ENCODE data around the gene GDF10. TPM values are rescaled to one million over a fixed set of nuclear protein-coding genes. Genes with fewer than 3 reads are reported as not detected.

GDF10 gene
- total and polyA plus RNA-seq, 8 donors: 0.31 to 2.6 (median 0.90) TPM; not detected in 5

DNA sequence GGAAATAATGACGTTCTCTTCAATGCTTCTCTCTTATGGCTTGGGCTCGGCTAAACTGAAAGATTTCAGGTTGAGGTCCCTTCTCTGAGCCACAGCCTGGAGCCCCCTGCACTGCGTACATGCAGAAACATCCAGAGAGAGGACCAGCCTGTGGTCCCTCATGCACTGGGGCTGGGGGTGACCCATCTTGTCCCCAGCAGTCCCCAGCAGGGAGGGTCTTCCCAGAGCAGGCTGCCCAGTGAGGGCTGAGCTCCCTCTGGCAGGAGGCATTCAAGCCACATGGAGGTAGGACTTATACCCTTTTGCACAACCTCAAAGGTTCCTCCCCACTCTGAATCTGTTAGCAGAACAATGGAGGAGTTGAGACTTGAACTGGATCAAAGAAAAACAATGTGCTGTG, 7.4 kb downstream of the GDF10 start:
- H3K4me3 ChIP-seq: no peak overlapping the region
- DNase-seq: no peak
- TF ChIP-seq POLR2AphosphoS5 (IDR thresholded peaks at IDR 0.05): no peak
- TF ChIP-seq, protein P1, sequence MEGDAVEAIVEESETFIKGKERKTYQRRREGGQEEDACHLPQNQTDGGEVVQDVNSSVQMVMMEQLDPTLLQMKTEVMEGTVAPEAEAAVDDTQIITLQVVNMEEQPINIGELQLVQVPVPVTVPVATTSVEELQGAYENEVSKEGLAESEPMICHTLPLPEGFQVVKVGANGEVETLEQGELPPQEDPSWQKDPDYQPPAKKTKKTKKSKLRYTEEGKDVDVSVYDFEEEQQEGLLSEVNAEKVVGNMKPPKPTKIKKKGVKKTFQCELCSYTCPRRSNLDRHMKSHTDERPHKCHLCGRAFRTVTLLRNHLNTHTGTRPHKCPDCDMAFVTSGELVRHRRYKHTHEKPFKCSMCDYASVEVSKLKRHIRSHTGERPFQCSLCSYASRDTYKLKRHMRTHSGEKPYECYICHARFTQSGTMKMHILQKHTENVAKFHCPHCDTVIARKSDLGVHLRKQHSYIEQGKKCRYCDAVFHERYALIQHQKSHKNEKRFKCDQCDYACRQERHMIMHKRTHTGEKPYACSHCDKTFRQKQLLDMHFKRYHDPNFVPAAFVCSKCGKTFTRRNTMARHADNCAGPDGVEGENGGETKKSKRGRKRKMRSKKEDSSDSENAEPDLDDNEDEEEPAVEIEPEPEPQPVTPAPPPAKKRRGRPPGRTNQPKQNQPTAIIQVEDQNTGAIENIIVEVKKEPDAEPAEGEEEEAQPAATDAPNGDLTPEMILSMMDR (IDR thresholded peaks at IDR 0.05): no peak
- no peak for TF ChIP-seq POLR2A (IDR thresholded peaks at IDR 0.05)
- TF ChIP-seq EP300 (IDR thresholded peaks at IDR 0.05): no peak
- H3K27ac ChIP-seq: no peak overlapping the region
- peaks cover 0 to 48% (median 3%) of the 10 kb centered on the region in 3 donors for H3K27me3 ChIP-seq
- H3K9me3 ChIP-seq: no peaks in the 10 kb centered on the region
- no peaks in the 10 kb centered on the region for H3K36me3 ChIP-seq
- peaks cover 7 to 15% (median 14%) of the 10 kb centered on the region in 4 donors for H3K4me1 ChIP-seq
- 84 to 94% (median 86%) methylated on average over 3 of the region's 3 CpGs for WGBS, 5 donors
- intact Hi-C loops (cut with DNase I; ENCODE audit: low total_unique reads): no loop called here

DNA sequence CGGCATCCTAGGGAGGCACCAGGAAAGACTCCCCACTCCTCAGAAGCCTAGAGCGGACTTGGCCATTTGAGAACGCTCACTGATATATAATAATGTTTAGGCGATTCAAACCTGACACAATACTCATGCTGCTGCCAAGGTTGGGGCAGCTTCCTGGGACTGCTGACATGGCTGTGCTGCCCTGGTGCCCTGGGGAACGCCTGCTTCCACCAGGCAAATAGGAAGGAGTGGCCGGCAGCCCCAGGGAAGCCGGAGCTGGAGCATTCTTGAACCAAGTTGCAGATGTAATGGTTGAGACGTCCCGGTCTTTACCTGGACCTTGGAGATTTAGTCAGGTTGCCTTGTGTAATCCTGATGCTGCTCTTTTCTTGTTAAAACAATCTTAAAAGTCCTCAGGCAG, 8.8 kb downstream of the GDF10 start:
- DNase-seq: no peak
- Histone ChIP-seq H3K4me3 (no peak overlapping the region), H3K27ac (no peak overlapping the region), H3K27me3 (peaks cover 0 to 37% (median 2%) of the 10 kb centered on the region in 3 donors), H3K9me3 (no peaks in the 10 kb centered on the region), H3K36me3 (no peaks in the 10 kb centered on the region), H3K4me1 (peaks cover 7 to 15% (median 14%) of the 10 kb centered on the region in 4 donors)
- WGBS, 5 donors: 52 to 76% (median 65%) methylated on average over 9 of the region's 9 CpGs
- no peak for TF ChIP-seq EP300 (IDR thresholded peaks at IDR 0.05)
- TF ChIP-seq, protein P1 (IDR thresholded peaks at IDR 0.05): no peak
- TF ChIP-seq POLR2AphosphoS5 (IDR thresholded peaks at IDR 0.05): no peak
- TF ChIP-seq POLR2A (IDR thresholded peaks at IDR 0.05): no peak
- intact Hi-C loops (cut with DNase I; ENCODE audit: low total_unique reads): no loop called here

DNA sequence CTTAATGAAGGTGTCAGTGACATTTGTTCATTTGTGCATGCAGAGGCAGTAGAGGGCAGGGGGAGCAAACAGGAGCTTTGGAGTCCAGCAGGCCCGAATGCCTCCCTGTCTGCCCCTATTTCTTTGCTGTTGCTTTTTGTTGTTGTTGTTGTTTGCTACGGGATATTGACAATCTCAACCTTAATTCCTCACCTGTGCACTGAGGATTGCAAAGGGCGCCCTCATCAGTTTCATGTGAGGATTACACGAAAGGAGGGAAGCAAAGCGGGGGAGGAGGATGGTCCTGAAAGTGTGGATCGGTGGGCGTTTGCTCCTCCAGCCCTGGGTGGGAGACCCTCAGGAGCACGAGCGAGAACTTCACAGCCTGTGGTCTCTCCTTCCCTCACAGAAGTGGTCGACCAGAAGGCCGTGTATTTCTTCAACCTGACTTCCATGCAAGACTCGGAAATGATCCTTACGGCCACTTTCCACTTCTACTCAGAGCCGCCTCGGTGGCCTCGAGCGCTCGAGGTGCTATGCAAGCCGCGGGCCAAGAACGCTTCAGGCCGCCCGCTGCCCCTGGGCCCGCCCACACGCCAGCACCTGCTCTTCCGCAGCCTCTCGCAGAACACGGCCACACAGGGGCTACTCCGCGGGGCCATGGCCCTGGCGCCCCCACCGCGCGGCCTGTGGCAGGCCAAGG, 9.6 kb downstream of the GDF10 start:
- Histone ChIP-seq H3K4me3 (no peak overlapping the region), H3K27ac (no peak overlapping the region), H3K36me3 (no peaks in the 10 kb centered on the region), H3K27me3 (peaks cover 0 to 37% (median 0%) of the 10 kb centered on the region in 3 donors), H3K4me1 (peaks cover 7 to 15% (median 14%) of the 10 kb centered on the region in 4 donors), H3K9me3 (no peaks in the 10 kb centered on the region)
- 85 to 89% (median 86%) methylated on average over 30 to 34 of the region's 34 CpGs for WGBS, 5 donors
- no peak for DNase-seq
- intact Hi-C loops (cut with DNase I; ENCODE audit: low total_unique reads): loop anchor here (5.0 kb wide), 1 partner anchor 257 kb away; no protein-coding TSS in a partner anchor
- TF ChIP-seq EP300 (IDR thresholded peaks at IDR 0.05) (no peak), POLR2AphosphoS5 (IDR thresholded peaks at IDR 0.05) (no peak), POLR2A (IDR thresholded peaks at IDR 0.05) (no peak)
- TF ChIP-seq, protein P1 (IDR thresholded peaks at IDR 0.05): no peak

DNA sequence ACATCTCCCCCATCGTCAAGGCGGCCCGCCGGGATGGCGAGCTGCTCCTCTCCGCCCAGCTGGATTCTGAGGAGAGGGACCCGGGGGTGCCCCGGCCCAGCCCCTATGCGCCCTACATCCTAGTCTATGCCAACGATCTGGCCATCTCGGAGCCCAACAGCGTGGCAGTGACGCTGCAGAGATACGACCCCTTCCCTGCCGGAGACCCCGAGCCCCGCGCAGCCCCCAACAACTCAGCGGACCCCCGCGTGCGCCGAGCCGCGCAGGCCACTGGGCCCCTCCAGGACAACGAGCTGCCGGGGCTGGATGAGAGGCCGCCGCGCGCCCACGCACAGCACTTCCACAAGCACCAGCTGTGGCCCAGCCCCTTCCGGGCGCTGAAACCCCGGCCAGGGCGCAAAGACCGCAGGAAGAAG, 10.1 kb downstream of the GDF10 start:
- 94 to 99% (median 97%) methylated on average over 19 to 37 of the region's 37 CpGs for WGBS, 5 donors
- DNase-seq: no peak
- TF ChIP-seq POLR2A (IDR thresholded peaks at IDR 0.05) (no peak), POLR2AphosphoS5 (IDR thresholded peaks at IDR 0.05) (no peak), EP300 (IDR thresholded peaks at IDR 0.05) (no peak)
- TF ChIP-seq, protein P1 (IDR thresholded peaks at IDR 0.05): no peak
- Histone ChIP-seq H3K36me3 (no peaks in the 10 kb centered on the region), H3K4me1 (peaks cover 7 to 15% (median 14%) of the 10 kb centered on the region in 4 donors), H3K4me3 (no peak overlapping the region), H3K9me3 (no peaks in the 10 kb centered on the region), H3K27ac (no peak overlapping the region), H3K27me3 (peaks cover 0 to 32% (median 0%) of the 10 kb centered on the region in 3 donors)
- intact Hi-C loops (cut with DNase I; ENCODE audit: low total_unique reads): loop anchor here (5.0 kb wide), 1 partner anchor 258 kb away; no protein-coding TSS in a partner anchor
